Central memory CD4-positive, alpha-beta T cell (primary cell): ENCODE measurements around the gene OTX1.
"Not testable (repeated sequence)": the region's sequence is repeated elsewhere in the genome, so short reads cannot be mapped to it uniquely, and the experiment has no call there.

ENCODE experiments used
- DNase-seq: peaks from one replicate; pipeline ENCODE4 v3.0.0; 2022

Gene OTX1

GRCh38 chr2:63059793-63060471 is 9.3 kb downstream of the OTX1 start:
- DNase-seq = no peak

GRCh38 chr2:63060472-63060991 is 9.9 kb downstream of the OTX1 start:
- no peak for DNase-seq

- no peak for DNase-seq
These were observed 13.6 kb downstream of the OTX1 start for GRCh38 chr2:63064197-63064596.

DNA sequence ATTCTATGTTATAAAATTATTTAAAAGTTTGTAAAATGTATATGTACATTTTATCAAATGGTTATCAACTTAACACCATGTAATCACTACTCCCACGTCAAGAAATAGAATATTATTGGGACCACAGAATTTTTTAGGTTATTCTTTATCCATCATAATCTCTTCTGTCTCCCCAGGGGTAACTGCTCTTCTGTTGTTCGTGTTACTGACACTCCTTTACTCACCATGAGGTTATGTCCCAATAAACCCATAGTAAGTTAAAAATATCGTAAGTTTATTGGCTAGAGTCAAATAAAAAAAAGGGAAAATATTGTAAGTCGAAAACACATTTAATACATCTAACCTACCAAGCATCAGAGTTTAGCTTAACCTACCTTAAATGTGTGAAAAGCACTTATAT is 14.0 kb downstream of the OTX1 start:
- no peak for DNase-seq

DNA sequence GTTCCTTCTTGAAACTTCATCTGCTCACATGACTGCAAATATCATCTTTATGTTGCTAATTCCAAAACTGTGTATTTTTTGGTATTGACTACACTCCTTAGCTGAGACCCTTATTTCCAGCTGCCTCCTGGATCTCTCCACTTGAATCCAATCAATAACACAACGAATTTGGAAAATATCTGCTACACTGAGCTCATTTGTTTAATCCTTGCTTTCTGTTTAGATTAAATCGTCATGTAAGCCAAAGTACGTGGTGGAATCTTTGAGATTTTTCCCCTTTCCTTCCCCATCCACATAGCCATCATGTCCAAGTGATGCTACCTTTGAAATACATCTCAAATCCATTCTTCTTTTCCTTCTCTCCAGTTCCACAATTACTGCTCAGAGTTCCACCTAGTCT is 15.6 kb downstream of the OTX1 start:
- DNase-seq = no peak

DNA sequence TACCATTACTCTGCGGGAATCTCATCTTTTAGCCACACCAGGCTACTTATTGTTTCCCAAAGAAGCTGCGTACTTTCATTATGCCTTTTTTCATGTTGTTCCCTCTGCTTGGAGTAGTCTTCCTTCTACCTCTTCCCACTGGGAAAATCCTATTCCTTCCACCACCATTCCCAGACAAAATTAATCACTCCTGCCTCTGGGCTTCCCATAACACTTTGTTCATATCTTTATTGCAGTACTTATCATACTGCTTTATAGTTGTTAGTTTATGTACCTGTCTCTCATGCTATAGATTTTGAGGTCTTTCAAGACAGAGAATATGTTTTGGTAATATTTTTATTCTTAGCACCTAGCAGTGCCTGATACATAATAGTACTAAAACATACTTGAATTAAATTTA is 16.2 kb downstream of the OTX1 start:
- DNase-seq = no peak

DNA sequence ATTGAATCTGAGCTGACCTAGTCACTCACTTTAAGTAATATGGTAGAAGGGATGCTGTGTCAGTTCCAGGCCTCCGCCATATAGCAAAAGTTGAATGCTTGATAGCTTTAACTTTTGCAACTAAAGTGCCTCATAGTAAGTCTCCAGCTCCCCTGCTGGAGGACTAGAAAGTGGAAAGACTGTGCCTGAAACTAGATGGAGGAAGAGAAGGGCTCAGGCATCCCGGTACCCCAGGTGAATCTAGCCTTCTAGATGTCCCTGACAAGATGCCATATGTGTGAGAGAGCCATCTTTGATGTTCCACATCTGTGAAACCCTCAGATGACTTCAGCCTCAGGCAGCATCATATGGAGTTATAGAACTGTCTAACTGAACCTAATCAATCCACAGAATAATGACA is 21.0 kb downstream of the OTX1 start:
- no peak for DNase-seq

DNA sequence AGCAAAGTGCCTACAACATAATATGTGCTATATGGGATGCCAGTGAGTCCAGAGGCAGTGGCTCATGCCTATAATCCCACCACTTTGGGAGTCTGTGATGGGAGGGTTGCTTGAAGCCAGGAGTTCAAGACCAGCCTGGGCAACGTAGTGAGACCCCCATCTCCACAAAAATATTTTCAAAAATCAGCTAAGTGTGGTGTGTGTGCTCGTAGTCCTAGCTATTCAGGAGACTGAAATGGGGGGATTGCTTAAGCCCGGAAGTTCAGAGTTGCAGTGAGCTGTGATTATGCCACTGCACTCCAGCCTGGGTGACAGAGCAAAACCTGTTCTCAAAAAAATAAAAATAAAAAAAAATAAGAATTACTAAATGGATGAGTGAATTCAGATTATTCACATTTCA is 23.4 kb downstream of the OTX1 start:
- DNase-seq = no peak

DNA sequence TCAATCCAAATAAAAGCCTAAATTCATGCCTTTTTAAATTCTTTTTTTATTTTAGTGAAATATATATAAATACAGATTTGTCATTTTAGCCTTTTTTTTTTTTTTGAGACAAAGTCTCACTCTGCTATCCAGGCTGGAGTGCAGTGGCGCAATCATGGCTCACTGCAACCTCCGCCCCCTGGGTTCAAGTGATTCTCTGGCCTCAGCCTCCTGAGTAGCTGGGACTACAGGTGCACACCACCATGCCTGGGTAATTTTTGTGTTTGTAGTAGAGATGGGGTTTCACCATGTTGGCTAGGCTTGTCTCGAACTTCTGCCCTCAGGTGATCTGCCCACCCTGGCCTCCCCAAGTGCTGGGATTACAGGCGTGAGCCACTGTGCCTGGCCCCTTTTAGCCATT is 23.8 kb downstream of the OTX1 start:
- not testable (repeated sequence) for DNase-seq

DNA sequence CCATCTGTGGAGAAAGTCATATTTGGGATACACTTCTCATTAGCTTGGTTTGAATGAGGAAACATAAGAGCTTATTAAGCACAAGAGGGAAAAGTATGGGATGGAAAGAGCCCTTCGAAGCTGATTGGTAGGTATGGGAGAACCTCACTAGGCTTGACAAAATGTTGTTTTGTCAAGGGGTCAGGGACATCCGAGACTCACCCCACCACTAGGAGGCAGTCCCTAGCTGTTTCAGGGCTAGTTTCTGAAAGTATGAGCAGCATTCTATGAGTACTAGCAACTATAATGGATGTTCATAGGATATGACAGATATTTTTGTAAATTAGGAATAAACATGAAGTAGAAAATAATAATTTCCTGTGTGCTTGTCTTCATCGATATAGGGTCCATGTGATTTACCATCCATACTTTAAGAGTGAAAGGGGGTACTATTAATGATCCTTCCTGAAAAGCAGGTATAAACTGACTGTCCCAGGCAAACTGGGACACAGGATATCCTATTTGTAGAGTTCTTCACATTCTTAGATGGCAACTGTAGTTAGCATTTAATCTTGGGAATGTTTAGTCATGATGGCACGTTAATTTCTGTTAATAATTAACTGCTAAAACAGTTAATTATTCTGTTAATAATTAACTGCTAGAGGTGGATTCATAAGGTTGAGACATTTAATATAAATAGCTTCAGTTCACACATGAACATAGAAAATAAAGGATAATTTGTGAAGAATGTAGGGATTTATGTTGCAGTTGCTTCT is 28.4 kb downstream of the OTX1 start:
- no peak for DNase-seq

- DNase-seq = no peak
These were observed 30.8 kb downstream of the OTX1 start for GRCh38 chr2:63081404-63081803.

DNA sequence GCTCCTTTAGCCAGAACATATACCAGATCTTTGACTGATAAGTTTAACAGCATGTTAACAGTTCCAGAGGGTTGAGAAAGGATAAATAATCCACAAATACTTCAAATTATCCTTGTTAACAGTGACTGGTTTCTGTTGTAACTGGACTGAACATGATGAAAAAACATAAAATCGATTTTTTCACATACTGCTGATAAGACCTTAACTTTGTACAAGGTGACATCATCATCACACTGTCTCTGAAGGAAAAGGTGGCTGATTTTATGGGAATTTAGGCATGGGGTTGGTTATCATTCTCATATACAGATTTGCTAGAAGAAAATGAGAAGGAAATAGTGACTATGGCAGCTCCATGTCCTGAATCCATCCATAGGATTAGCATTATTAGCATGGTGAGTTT is 36.1 kb downstream of the OTX1 start:
- no peak for DNase-seq

GRCh38 chr2:63092401-63092800 is 41.8 kb downstream of the OTX1 start:
- no peak for DNase-seq

GRCh38 chr2:63092857-63093256 is 42.2 kb downstream of the OTX1 start:
- DNase-seq = no peak

- DNase-seq = no peak
These were observed 42.9 kb downstream of the OTX1 start for GRCh38 chr2:63093502-63093901.

GRCh38 chr2:63096491-63096890 is 45.9 kb downstream of the OTX1 start:
- DNase-seq = no peak

DNA sequence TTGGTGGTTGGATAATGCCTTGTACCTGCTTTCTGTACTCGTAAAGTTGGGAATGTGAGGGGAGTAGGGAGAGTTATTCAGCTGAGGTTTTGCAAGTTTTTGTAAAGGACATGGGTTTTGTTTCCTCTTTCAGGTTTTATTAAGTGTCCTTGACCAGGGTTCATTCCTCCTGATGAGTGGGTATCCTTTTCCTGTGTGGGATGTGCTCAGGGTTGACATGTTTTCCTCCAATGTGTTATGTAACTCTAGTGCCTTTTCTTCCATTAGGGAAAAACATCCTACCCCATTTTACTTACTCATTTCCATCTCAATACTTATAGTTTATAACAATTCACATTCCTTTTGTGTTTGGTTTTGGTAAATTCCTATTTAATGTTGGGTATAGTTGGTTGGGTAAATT is 48.4 kb downstream of the OTX1 start:
- DNase-seq = no peak

GRCh38 chr2:63101954-63102353 is 51.3 kb downstream of the OTX1 start:
- no peak for DNase-seq

- DNase-seq = no peak
These were observed 53.9 kb downstream of the OTX1 start for GRCh38 chr2:63104482-63104881.
